Kidney capillary endothelial cell (primary cell): ENCODE measurements around the gene CHRNE.

Source experiments
- DNase-seq: peaks from one replicate; pipeline ENCODE4 v3.0.0-alpha.2; 2018; ENCODE audit warnings: low spot score

The CHRNE gene

GRCh38 chr17:4854111-4854681 lies 48.7 kb downstream of the CHRNE start:
- DNase-seq: peak; percentile 56

DNA sequence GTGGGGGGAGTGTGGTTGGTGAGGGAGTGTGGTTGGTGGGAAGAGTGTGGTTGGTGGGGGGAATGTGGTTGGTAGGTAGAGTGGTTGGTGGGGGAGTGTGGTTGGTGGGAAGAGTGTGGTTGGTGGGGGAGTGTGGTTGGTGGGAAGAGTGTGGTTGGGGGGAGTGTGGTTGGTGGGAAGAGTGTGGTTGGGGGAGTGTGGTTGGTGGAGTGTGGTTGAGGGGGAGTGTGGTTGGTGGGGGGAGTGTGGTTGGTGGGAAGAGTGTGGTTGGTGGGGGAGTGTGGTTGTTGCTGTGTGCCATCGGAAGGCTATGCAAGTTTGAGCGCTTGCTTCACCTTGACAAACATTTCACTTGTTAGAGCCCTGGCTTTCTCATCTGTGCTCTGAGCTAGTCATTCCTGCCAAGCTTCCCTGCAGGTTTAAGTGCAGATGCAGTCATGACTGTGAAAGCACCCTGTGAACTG lies 49.7 kb downstream of the CHRNE start:
- no peak for DNase-seq

DNA sequence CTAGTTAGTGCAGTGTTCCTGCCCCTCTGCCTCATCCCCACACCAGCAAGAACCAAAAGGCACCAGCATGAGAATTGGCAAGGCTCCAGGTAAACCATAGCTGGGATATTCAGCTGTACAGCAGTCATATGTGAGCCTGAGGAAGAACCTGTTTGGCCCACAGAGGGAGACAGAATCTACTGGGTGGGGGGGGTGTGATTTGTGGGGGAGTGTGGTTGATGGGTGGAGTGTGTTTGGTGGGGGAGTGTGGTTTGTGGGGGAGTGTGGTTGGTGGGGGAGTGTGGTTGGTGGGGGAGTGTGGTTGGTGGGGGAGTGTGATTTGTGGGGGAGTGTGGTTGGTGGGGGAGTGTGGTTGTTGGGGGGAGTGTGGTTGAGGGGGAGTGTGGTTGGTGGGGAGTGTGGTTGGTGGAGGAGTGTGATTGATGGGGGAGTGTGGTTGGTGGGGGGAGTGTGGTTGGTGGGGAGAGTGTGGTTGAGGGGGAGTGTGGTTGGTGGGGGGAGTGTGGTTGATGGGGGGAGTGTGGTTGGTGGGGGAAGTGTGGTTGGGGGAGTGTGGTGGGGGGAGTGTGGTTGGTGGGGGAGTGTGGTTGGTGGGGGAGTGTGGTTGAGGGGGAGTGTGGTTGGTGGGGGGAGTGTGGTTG lies 50.2 kb downstream of the CHRNE start:
- no peak for DNase-seq

DNA sequence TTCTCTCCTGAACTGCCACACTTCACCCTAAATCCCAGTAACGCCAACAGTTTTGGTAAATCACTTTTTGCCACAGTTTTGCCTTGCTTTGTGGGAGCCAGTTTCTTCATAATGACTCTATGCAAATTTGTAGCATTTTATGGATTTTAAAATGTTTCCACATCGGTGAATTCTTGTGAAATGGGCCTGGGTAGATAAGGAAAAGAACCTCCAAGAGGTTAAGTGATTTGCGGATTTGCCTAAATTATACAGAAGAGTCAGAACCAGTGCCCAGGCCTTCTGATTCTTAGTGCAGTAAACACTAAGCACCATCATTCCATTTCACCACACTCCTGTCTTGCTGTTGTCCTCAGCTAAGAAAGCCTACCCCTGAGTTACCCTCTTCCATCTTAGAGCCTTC lies 51.8 kb downstream of the CHRNE start:
- DNase-seq: no peak

DNA sequence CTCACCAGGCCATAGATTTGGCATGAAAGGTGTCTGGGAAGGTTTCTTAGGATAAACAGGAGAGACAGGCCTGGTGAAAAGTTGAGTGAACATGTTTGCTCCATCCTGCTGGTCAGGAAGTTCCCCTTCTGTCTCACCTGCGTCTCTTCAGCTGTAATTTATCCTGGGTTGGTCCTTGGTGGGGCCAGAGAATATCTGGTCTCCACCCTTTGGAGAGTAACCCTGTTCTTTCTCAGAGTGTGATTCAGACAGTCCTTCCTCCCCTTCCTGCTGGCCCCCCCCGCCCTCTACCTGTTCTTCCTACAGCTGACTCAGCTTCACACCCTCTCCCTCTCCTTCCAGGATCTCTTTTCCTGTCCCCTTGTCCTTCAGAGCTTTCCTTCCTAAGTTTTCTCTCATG lies 52.7 kb downstream of the CHRNE start:
- DNase-seq: no peak

GRCh38 chr17:4849011-4849536 lies 53.8 kb downstream of the CHRNE start:
- no peak for DNase-seq
